ENCODE data around the gene CELA2A. TPM values are rescaled to one million over a fixed set of nuclear protein-coding genes. Genes with fewer than 3 reads are reported as not detected.

Gene CELA2A
- total RNA-seq, 1 donor from 2014 or later: not detected

DNA sequence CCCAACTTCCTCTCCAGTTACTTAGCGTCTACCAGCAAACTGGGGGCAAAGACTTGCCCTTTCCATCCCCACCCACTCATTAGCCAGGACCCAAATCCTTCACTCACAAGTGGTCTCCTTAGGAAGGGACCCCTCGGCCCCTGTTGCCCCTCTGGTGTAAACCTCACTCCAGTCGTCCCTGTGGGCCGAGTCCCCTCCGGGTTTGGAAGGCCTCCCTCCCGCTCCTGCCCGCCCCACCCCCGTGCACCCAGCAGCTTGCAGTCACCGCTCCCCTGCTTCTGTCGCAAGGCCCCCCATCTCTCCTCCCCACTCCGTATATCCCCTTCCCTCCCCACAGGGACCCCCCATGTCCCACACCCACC, 45.7 kb upstream of the CELA2A start:
- TF ChIP-seq, protein P1, sequence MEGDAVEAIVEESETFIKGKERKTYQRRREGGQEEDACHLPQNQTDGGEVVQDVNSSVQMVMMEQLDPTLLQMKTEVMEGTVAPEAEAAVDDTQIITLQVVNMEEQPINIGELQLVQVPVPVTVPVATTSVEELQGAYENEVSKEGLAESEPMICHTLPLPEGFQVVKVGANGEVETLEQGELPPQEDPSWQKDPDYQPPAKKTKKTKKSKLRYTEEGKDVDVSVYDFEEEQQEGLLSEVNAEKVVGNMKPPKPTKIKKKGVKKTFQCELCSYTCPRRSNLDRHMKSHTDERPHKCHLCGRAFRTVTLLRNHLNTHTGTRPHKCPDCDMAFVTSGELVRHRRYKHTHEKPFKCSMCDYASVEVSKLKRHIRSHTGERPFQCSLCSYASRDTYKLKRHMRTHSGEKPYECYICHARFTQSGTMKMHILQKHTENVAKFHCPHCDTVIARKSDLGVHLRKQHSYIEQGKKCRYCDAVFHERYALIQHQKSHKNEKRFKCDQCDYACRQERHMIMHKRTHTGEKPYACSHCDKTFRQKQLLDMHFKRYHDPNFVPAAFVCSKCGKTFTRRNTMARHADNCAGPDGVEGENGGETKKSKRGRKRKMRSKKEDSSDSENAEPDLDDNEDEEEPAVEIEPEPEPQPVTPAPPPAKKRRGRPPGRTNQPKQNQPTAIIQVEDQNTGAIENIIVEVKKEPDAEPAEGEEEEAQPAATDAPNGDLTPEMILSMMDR (IDR thresholded peaks at IDR 0.05; ENCODE audit: unreplicated experiment): no peak
- H3K4me1 Mint-ChIP-seq: peaks cover 27% of the 10 kb centered on the region
- no peak for DNase-seq (ENCODE audit: low spot score in 2 of 2, unreplicated experiment in 2 of 2)
- H3K27me3 Mint-ChIP-seq (ENCODE audit: low read depth): peaks cover 39% of the 10 kb centered on the region
- peaks cover 3% of the 10 kb centered on the region for H3K36me3 Mint-ChIP-seq
- peak overlapping the region; percentile 79 for H3K4me3 Mint-ChIP-seq
- H3K9me3 Mint-ChIP-seq: no peaks in the 10 kb centered on the region
- H3K27ac Mint-ChIP-seq: peak overlapping the region; percentile 75

- Mint-ChIP-seq H3K4me1 (peaks cover 27% of the 10 kb centered on the region), H3K4me3 (peak overlapping the region; percentile 59), H3K36me3 (peaks cover 3% of the 10 kb centered on the region), H3K27me3 (ENCODE audit: low read depth) (peaks cover 38% of the 10 kb centered on the region), H3K27ac (no peak overlapping the region), H3K9me3 (no peaks in the 10 kb centered on the region)
- no peak for DNase-seq (ENCODE audit: low spot score in 2 of 2, unreplicated experiment in 2 of 2)
- TF ChIP-seq, protein P1 (IDR thresholded peaks at IDR 0.05; ENCODE audit: unreplicated experiment): no peak
These were observed 44.9 kb upstream of the CELA2A start for GRCh38 chr1:15411593-15412137.

- H3K36me3 Mint-ChIP-seq: peaks cover 3% of the 10 kb centered on the region
- peaks cover 32% of the 10 kb centered on the region for H3K27me3 Mint-ChIP-seq (ENCODE audit: low read depth)
- H3K4me1 Mint-ChIP-seq: peaks cover 27% of the 10 kb centered on the region
- H3K4me3 Mint-ChIP-seq: peak overlapping the region; percentile 59
- TF ChIP-seq, protein P1 (IDR thresholded peaks at IDR 0.05; ENCODE audit: unreplicated experiment): no peak
- DNase-seq (ENCODE audit: low spot score in 2 of 2, unreplicated experiment in 2 of 2): no peak
- H3K9me3 Mint-ChIP-seq: no peaks in the 10 kb centered on the region
- H3K27ac Mint-ChIP-seq: no peak overlapping the region
These were observed 44.2 kb upstream of the CELA2A start for GRCh38 chr1:15412175-15412800.

DNA sequence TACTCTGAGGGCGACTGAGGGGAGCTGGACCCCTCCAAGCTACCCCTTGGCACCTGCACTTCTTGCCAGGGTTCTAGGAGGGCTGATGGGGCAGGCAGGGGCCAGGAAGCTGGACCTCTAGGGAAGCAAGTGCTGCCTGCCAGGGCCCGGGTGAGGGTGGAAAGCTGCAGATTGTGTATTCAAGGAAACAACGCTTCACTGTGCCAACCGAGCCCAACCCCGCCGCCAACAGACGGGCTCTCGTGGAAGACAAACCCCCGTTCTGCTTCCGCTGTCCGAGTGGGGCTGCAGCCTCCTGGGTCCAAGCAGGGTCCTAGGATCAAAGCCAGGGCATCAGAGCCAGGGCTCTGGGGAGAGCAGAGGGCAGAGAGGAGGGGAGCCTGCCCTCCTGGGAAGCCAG, 43.7 kb upstream of the CELA2A start:
- H3K4me3 Mint-ChIP-seq: no peak overlapping the region
- no peak for DNase-seq (ENCODE audit: low spot score in 2 of 2, unreplicated experiment in 2 of 2)
- H3K27me3 Mint-ChIP-seq (ENCODE audit: low read depth): peaks cover 29% of the 10 kb centered on the region
- H3K27ac Mint-ChIP-seq: no peak overlapping the region
- H3K36me3 Mint-ChIP-seq: peaks cover 3% of the 10 kb centered on the region
- H3K4me1 Mint-ChIP-seq: peaks cover 30% of the 10 kb centered on the region
- H3K9me3 Mint-ChIP-seq: no peaks in the 10 kb centered on the region
- TF ChIP-seq, protein P1 (IDR thresholded peaks at IDR 0.05; ENCODE audit: unreplicated experiment): no peak

- DNase-seq (ENCODE audit: low spot score in 2 of 2, unreplicated experiment in 2 of 2): no peak
- H3K27me3 Mint-ChIP-seq (ENCODE audit: low read depth): peaks cover 25% of the 10 kb centered on the region
- peaks cover 3% of the 10 kb centered on the region for H3K36me3 Mint-ChIP-seq
- no peaks in the 10 kb centered on the region for H3K9me3 Mint-ChIP-seq
- TF ChIP-seq, protein P1 (IDR thresholded peaks at IDR 0.05; ENCODE audit: unreplicated experiment): no peak
- no peak overlapping the region for H3K4me3 Mint-ChIP-seq
- H3K27ac Mint-ChIP-seq: no peak overlapping the region
- H3K4me1 Mint-ChIP-seq: peaks cover 30% of the 10 kb centered on the region
These were observed 42.7 kb upstream of the CELA2A start for GRCh38 chr1:15413563-15414444.

Data from mesothelial cell of epicardium (in vitro differentiated cells).